BE2C (cell line): Measurements from ENCODE around the gene TMEM132E.

Experiments
- DNase-seq: peaks from one replicate; pipeline ENCODE4 v3.0.0-alpha.2; 2020
- H3K27me3 ChIP-seq: fragments of 250-450 bp; sonication (Bioruptor Pico); 2 replicates; pipeline ENCODE4 v1.5.1; 2020; ENCODE audit warnings: mild to moderate bottlenecking
- H3K36me3 ChIP-seq: fragments of 250-450 bp; sonication (Bioruptor Pico); 2 replicates; pipeline ENCODE4 v1.5.1; 2020; ENCODE audit warnings: mild to moderate bottlenecking
- H3K4me1 ChIP-seq: fragments of 250-450 bp; sonication (Bioruptor Pico); 2 replicates; pipeline ENCODE4 v1.5.1; 2020
- H3K4me3 ChIP-seq: 2 replicates; pipeline ENCODE4 v1.5.1; 2011; ENCODE audit warnings: low read depth, low read length
- H3K9me3 ChIP-seq: fragments of 250-450 bp; sonication (Bioruptor Pico); 2 replicates; pipeline ENCODE4 v1.5.1; 2020
- TF ChIP-seq, protein P1 (sequence below): IDR thresholded peaks from 2 replicates; pipeline ENCODE4 v1.5.1; 2012; ENCODE audit warnings: mild to moderate bottlenecking, low read depth, low read length

TMEM132E gene

DNA sequence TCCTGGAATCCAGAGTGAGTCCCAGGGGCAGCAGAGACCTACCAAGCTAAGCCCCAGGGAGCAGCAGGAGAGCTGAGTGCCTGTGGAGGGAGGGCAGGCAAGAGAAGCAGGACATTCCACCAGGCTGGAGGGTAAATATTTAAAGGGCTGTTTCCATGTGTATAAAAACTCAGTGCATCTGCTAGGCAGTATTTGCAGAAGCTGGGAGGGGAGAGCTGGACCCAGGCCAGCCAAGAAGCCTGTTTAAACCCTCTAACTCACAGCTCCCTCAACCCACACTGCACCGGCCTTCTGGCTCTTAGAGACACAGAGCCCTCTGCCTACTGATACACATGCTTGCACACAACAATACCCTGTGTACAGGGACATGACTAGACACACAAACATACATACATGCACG, 22.5 kb upstream of the TMEM132E start:
- peak; percentile 33 for DNase-seq
- Histone ChIP-seq H3K36me3 (no peaks in the 10 kb centered on the region), H3K9me3 (no peaks in the 10 kb centered on the region), H3K4me3 (no peak overlapping the region), H3K4me1 (no peaks in the 10 kb centered on the region), H3K27me3 (no peaks in the 10 kb centered on the region)
- TF ChIP-seq, protein P1, sequence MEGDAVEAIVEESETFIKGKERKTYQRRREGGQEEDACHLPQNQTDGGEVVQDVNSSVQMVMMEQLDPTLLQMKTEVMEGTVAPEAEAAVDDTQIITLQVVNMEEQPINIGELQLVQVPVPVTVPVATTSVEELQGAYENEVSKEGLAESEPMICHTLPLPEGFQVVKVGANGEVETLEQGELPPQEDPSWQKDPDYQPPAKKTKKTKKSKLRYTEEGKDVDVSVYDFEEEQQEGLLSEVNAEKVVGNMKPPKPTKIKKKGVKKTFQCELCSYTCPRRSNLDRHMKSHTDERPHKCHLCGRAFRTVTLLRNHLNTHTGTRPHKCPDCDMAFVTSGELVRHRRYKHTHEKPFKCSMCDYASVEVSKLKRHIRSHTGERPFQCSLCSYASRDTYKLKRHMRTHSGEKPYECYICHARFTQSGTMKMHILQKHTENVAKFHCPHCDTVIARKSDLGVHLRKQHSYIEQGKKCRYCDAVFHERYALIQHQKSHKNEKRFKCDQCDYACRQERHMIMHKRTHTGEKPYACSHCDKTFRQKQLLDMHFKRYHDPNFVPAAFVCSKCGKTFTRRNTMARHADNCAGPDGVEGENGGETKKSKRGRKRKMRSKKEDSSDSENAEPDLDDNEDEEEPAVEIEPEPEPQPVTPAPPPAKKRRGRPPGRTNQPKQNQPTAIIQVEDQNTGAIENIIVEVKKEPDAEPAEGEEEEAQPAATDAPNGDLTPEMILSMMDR = no peak

DNA sequence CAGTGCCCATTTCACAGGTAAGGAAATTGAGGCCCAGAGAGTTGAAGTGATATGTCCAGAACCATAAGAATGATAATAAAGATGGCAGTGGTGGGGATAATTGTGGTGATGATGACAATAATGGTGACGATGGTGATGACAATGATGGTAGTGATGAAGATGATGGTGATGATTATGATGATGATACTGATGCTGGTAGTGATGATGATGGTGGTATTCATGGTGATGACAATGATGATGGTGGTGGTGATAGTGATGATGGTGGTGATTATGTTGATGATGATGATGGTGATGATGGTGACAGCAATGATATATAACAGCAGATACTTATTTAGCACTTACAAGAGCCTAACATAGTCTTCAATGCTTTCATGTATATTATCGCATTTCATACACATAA, 18.1 kb upstream of the TMEM132E start:
- Histone ChIP-seq H3K36me3 (no peaks in the 10 kb centered on the region), H3K27me3 (no peaks in the 10 kb centered on the region), H3K4me1 (no peaks in the 10 kb centered on the region), H3K4me3 (no peak overlapping the region), H3K9me3 (no peaks in the 10 kb centered on the region)
- DNase-seq = no peak
- TF ChIP-seq, protein P1 = no peak

DNA sequence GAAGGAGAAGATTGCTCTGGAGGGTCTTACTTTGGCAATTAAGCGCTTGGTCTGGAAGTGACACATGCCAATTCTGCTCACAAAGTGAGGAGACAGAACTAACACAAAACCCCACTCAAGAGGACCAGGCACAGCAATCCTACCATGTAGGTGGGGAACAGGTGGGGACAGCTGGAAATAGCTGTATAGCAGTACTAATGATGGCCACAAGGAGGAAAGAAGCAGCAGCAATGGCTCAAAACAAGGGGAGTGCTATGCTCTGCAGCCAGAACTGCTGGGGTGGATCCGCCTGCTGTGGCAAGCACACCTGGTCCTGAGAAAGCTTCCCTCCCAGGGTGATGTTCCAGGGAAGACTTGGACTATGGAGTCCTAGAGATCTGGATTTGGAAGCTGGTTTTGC, 17.0 kb upstream of the TMEM132E start:
- TF ChIP-seq, protein P1 = peak; percentile 77
- no peaks in the 10 kb centered on the region for H3K9me3 ChIP-seq
- H3K4me1 ChIP-seq = no peaks in the 10 kb centered on the region
- DNase-seq = peak; percentile 38
- H3K4me3 ChIP-seq = no peak overlapping the region
- H3K36me3 ChIP-seq = no peaks in the 10 kb centered on the region
- no peaks in the 10 kb centered on the region for H3K27me3 ChIP-seq

DNA sequence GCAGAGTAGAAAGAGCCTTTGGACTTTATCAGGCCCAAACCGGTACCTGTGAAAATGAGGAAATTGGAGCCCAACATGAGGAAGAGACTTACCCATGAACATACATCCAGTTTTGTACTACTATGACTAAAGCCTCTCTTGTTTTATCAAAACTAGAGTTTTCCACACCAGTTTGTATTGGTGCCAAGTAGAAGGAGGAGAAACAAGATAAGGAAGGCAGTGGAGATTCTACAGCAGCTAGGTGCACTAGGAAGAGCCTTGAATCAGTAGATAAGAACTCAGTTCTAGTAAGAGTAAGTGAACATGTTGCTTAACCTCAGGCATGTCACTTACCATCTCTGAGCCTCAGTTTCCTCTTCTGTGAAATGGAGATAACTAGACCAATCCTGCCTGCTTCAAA, 13.7 kb upstream of the TMEM132E start:
- Histone ChIP-seq H3K27me3 (no peaks in the 10 kb centered on the region), H3K4me1 (no peaks in the 10 kb centered on the region)
- DNase-seq = no peak

DNA sequence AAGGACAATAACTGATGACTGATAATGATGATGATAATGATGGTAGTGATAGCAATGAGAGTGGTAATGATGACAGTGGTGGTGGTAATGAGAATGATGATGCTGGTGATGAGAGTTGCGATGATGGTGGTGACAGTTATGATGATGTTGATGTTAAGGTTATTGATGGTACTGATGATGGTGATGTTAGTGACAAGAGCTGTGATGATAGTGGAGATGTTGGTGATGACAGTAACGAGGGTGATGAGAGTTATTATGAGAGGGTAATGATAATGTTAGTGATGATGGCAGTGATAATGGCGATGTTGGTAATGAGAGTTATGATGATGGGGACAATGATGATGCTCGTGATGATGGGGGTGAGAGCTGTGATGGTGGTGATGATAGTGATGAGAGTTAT, 13.2 kb upstream of the TMEM132E start:
- Histone ChIP-seq H3K4me3 (no peak overlapping the region), H3K27me3 (no peaks in the 10 kb centered on the region), H3K4me1 (peaks cover 3% of the 10 kb centered on the region), H3K36me3 (no peaks in the 10 kb centered on the region), H3K9me3 (no peaks in the 10 kb centered on the region)
- TF ChIP-seq, protein P1 = no peak
- no peak for DNase-seq

More for the DNA sequence above, 13.7 kb upstream of the TMEM132E start:
- TF ChIP-seq, protein P1 = no peak
- Histone ChIP-seq H3K4me3 (no peak overlapping the region), H3K36me3 (no peaks in the 10 kb centered on the region), H3K9me3 (no peaks in the 10 kb centered on the region)

DNA sequence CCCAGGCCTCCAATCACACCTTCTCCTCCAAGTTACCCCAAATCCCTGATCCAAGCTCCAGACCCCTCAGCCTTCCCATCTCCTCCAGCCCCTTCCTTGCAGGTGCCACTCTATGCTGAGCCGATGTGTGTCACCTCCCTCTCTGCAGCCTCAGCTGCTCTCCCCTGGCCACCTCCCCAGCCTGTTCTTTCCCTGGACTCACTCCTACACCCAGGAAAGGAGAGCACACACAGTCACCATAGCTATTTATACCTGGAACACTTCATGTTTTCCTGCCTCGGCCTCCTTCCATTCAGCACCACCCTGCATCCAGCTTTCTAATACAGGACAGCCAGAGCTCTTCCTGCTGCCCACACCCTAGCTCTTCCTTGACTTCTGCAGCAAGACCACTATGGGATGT, 12.5 kb upstream of the TMEM132E start:
- Histone ChIP-seq H3K4me1 (peaks cover 9% of the 10 kb centered on the region), H3K27me3 (no peaks in the 10 kb centered on the region), H3K4me3 (no peak overlapping the region), H3K9me3 (no peaks in the 10 kb centered on the region), H3K36me3 (no peaks in the 10 kb centered on the region)
- TF ChIP-seq, protein P1 = no peak
- DNase-seq = no peak
